WTC11 (cell line): Measurements from ENCODE around the gene CADM1.

Experiments
- ZNF425 ChIP-seq: fragments of 250-450 bp; sonication (Bioruptor Pico); conservative IDR thresholded peaks from 2 replicates; pipeline ENCODE4 v1.9.0; 2021; ENCODE audit warnings: mild to moderate bottlenecking
- TF ChIP-seq, protein P1 (sequence below): fragments of 200-600 bp; IDR thresholded peaks from 2 replicates; pipeline ENCODE4 v1.8.0; 2022; ENCODE audit warnings: antibody characterized with exemption
- TF ChIP-seq, protein P2 (sequence below): sonication (generic); formaldehyde crosslinking; IDR thresholded peaks from 2 replicates; pipeline ENCODE4 v1.8.1; 2023; ENCODE audit warnings: mild to moderate bottlenecking, missing genetic modification reagents, moderate library complexity

GRCh38 chr11:115333949-115334348 lies 170.3 kb downstream of the CADM1 start:
- TF ChIP-seq, protein P1, sequence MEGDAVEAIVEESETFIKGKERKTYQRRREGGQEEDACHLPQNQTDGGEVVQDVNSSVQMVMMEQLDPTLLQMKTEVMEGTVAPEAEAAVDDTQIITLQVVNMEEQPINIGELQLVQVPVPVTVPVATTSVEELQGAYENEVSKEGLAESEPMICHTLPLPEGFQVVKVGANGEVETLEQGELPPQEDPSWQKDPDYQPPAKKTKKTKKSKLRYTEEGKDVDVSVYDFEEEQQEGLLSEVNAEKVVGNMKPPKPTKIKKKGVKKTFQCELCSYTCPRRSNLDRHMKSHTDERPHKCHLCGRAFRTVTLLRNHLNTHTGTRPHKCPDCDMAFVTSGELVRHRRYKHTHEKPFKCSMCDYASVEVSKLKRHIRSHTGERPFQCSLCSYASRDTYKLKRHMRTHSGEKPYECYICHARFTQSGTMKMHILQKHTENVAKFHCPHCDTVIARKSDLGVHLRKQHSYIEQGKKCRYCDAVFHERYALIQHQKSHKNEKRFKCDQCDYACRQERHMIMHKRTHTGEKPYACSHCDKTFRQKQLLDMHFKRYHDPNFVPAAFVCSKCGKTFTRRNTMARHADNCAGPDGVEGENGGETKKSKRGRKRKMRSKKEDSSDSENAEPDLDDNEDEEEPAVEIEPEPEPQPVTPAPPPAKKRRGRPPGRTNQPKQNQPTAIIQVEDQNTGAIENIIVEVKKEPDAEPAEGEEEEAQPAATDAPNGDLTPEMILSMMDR = no peak
- no peak for TF ChIP-seq ZNF425 (CRISPR knock-in tag)
- TF ChIP-seq, protein P2, sequence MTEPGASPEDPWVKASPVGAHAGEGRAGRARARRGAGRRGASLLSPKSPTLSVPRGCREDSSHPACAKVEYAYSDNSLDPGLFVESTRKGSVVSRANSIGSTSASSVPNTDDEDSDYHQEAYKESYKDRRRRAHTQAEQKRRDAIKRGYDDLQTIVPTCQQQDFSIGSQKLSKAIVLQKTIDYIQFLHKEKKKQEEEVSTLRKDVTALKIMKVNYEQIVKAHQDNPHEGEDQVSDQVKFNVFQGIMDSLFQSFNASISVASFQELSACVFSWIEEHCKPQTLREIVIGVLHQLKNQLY = no peak
